Colonic mucosa (tissue), 4 donors: ENCODE measurements around the gene KCNN4. TPM values are rescaled to one million over a fixed set of nuclear protein-coding genes. Genes with fewer than 3 reads are reported as not detected.
A peak's percentile ranks its signal among the peaks of the same experiment; 100 is the strongest.

Experiments used
- DNase-seq: peaks from one replicate; pipeline ENCODE4 v3.0.0-alpha.2; 2020
- H3K27ac ChIP-seq: fragments of 200-600 bp; one replicate; pipeline ENCODE4 v1.8.0; 2021
- H3K27me3 ChIP-seq: fragments of 200-600 bp; one replicate; pipeline ENCODE4 v1.8.0; 2021
- H3K36me3 ChIP-seq: fragments of 200-600 bp; one replicate; pipeline ENCODE4 v1.8.0; 2021
- H3K4me1 ChIP-seq: fragments of 200-600 bp; one replicate; pipeline ENCODE4 v1.8.0; 2021; ENCODE audit warnings: mild to moderate bottlenecking
- H3K4me3 ChIP-seq: fragments of 200-600 bp; one replicate; pipeline ENCODE4 v1.8.0; 2021
- H3K9ac ChIP-seq, 2 donors: one replicate each; pipeline ENCODE4 v1.7.0; 2013; ENCODE audit warnings: control low read depth in 2 of 2, low read depth in 2 of 2, low read length in 2 of 2
- H3K9me3 ChIP-seq: fragments of 200-600 bp; one replicate; pipeline ENCODE4 v1.8.0; 2021
- intact Hi-C: fragments of 100-400 bp; cut with DNase I; formaldehyde crosslinking; loops from one replicate; pipeline ENCODE4 v1.14.1; 2022
- total RNA-seq, 2 donors: library from RNA; stranded (reverse); fragmentation: NEBNext Ultra II Directional in 1 of 2; extraction: Animal tissue kit (Norgen Biotek cat#: 25700) in 1 of 2; gene quantifications; one replicate each; pipeline ENCODE4 v1.2.1, GENCODE V29; 2021
- TF ChIP-seq, protein P1 (sequence below): fragments of 200-600 bp; IDR thresholded peaks from one replicate; pipeline ENCODE4 v1.8.0; 2022; ENCODE audit warnings: antibody characterized with exemption, mild to moderate bottlenecking
- donor health status: healthy.
- donor health status: DM: no; HTN: no; CAD: no.
- donor health status: DM: no; HTN: no; CAD: no.

KCNN4 gene
- total RNA-seq, 2 donors from 2014 or later, result 25.4 to 60.9 TPM

DNA sequence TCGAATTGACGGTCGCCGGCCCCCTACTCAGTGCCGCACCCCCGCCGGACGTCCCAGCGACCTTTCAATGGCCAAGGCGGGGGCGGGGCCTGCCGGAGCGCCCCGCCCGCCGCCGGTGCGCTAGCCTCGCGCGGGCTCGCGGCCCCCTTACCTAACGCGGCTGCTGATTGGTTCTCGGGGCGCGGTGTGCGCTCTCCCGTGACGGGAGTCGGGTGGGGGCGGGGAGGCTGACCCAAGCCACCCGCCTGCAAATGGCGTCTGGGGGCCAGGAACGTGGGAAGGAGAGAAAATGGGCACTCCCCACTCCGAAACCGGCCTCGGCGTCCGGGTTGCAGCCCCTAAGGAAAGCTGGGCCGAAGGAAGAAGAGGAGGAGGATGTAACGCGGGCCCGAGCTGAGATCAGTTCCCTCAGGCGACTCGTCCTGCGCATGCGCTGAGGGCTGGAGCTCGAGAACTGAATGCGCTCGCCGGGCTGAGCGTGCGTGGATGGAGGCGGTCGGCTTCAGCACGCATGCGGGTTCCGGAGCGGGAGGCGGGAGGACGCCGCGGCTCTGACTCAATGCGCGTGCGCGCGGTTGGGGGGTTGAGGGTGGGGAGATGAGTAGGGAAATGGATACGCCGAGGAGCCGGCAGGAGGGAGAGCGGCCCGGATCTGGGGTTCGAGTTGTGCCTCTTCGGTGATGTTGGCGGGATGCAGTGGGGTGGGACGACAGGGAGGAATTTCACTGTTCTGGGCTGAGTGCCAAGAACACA lies 26.1 kb downstream of the KCNN4 start, which contains the start of gene SMG9:
TSS of gene SMG9 (minus strand) at position 460 of the 753 bp plus-strand sequence. CDS start 4,221 bp downstream, outside the sequence.
- H3K27me3 ChIP-seq, result no peaks in the 10 kb centered on the region
- intact Hi-C loops, result no loop called here

GRCh38 chr19:43754253-43754502 lies 26.6 kb downstream of the KCNN4 start:
- H3K9ac ChIP-seq, result peak overlapping the region; percentile 92 to 93
- H3K27me3 ChIP-seq, result no peaks in the 10 kb centered on the region
- peak overlapping the region; percentile 75 for H3K4me3 ChIP-seq
- H3K36me3 ChIP-seq, result peaks cover 7% of the 10 kb centered on the region
- no peak for DNase-seq
- TF ChIP-seq, protein P1, sequence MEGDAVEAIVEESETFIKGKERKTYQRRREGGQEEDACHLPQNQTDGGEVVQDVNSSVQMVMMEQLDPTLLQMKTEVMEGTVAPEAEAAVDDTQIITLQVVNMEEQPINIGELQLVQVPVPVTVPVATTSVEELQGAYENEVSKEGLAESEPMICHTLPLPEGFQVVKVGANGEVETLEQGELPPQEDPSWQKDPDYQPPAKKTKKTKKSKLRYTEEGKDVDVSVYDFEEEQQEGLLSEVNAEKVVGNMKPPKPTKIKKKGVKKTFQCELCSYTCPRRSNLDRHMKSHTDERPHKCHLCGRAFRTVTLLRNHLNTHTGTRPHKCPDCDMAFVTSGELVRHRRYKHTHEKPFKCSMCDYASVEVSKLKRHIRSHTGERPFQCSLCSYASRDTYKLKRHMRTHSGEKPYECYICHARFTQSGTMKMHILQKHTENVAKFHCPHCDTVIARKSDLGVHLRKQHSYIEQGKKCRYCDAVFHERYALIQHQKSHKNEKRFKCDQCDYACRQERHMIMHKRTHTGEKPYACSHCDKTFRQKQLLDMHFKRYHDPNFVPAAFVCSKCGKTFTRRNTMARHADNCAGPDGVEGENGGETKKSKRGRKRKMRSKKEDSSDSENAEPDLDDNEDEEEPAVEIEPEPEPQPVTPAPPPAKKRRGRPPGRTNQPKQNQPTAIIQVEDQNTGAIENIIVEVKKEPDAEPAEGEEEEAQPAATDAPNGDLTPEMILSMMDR, result no peak
- H3K9me3 ChIP-seq, result no peaks in the 10 kb centered on the region
- peaks cover 8% of the 10 kb centered on the region for H3K4me1 ChIP-seq
- intact Hi-C loops, result no loop called here
- peak overlapping the region; percentile 100 for H3K27ac ChIP-seq

More for the DNA sequence above, 26.1 kb downstream of the KCNN4 start, which contains the start of gene SMG9:
- TF ChIP-seq, protein P1, result no peak
- no peaks in the 10 kb centered on the region for H3K9me3 ChIP-seq
- H3K4me1 ChIP-seq, result peaks cover 8% of the 10 kb centered on the region
- peak within 1 kb of the TSS; percentile 92 to 93 for H3K9ac ChIP-seq
- H3K27ac ChIP-seq, result peak within 1 kb of the TSS; percentile 100
- peaks cover 5% of the 10 kb centered on the region for H3K36me3 ChIP-seq
- peak; percentile 98 for DNase-seq
- peak within 1 kb of the TSS; percentile 75 for H3K4me3 ChIP-seq

DNA sequence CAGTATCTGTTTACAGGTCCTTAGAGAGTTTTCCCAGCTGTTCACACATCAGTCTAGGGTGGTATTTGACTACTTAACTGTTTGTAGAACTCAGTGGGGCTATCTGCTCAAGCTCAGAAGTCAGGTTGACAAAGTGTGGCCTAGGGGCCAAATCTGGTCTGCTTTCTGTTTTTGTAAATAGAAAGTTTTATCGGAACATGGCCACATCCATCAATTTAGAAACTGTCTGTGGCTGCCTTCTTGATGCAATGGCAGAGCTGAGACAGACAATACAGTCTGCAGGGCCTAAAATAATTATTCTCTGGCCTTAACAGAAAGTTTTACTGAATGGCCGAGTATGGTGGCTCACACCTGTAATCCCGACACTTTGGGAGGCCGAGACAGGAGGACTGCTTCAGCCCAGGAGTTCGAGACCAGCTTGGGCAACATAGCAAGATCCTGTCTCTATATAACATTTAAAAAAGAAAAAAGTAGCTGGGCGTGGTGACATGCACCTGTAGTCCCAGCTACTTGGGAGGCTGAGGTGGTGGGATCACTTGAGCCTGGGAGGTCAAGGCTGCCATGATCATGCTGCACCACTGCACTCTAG lies 28.4 kb downstream of the KCNN4 start:
- peak overlapping the region; percentile 100 for H3K27ac ChIP-seq
- no peak overlapping the region for H3K4me3 ChIP-seq
- H3K9ac ChIP-seq, result no peak overlapping the region
- H3K9me3 ChIP-seq, result no peaks in the 10 kb centered on the region
- H3K27me3 ChIP-seq, result no peaks in the 10 kb centered on the region
- TF ChIP-seq, protein P1, result no peak
- H3K36me3 ChIP-seq, result peaks cover 7% of the 10 kb centered on the region
- intact Hi-C loops, result no loop called here
- H3K4me1 ChIP-seq, result peaks cover 8% of the 10 kb centered on the region
- no peak for DNase-seq

GRCh38 chr19:43751466-43752220 lies 29.1 kb downstream of the KCNN4 start:
- intact Hi-C loops, result no loop called here
- TF ChIP-seq, protein P1, result no peak
- Histone ChIP-seq H3K4me1 (peaks cover 8% of the 10 kb centered on the region), H3K9me3 (no peaks in the 10 kb centered on the region), H3K27me3 (no peaks in the 10 kb centered on the region), H3K4me3 (no peak overlapping the region), H3K9ac (no peak overlapping the region), H3K27ac (no peak overlapping the region), H3K36me3 (peaks cover 7% of the 10 kb centered on the region)
- DNase-seq, result no peak

DNA sequence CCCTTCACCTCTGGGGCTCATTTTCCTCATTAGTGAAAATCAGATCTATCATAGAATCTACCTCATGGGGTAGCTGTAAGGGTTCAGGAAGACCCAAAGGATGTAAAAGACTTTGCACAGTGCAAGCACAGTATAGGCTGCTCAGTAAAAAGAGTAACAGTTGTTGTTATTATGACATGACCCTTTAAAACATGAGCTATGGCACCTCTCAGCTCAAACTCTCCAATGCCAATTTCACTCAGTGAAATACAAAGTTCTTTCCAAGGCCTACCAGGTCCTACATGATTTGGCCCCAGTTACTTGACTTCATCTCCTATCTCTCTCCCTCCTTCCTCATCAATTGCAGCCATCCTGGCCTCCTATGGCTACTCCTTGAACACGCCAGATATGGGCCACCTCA lies 30.9 kb downstream of the KCNN4 start:
- peaks cover 12% of the 10 kb centered on the region for H3K36me3 ChIP-seq

More for the DNA sequence above, 30.9 kb downstream of the KCNN4 start:
- intact Hi-C loops, result no loop called here
- Histone ChIP-seq H3K4me3 (no peak overlapping the region), H3K4me1 (peaks cover 8% of the 10 kb centered on the region), H3K27me3 (no peaks in the 10 kb centered on the region), H3K9ac (no peak overlapping the region), H3K9me3 (no peaks in the 10 kb centered on the region), H3K27ac (no peak overlapping the region)
- no peak for DNase-seq
- TF ChIP-seq, protein P1, result no peak
